KMS-11 (cell line): ENCODE data around the gene GCNT4.

ENCODE experiments used
- H2AFZ ChIP-seq: fragments of 200-600 bp; sonication (generic); 2 replicates; pipeline ENCODE4 v1.6.1; 2016; ENCODE audit warnings: antibody characterized with exemption, mixed run types, low read depth
- H3K27ac ChIP-seq: fragments of 200-600 bp; sonication (generic); 2 replicates; pipeline ENCODE4 v1.6.1; 2016; ENCODE audit warnings: mild to moderate bottlenecking, mixed run types
- H3K27me3 ChIP-seq: fragments of 200-600 bp; sonication (generic); 2 replicates; pipeline ENCODE4 v1.6.1; 2017; ENCODE audit warnings: mild to moderate bottlenecking, low read depth, mixed run types, moderate library complexity; ENCODE audit not compliant: insufficient read depth
- H3K36me3 ChIP-seq: fragments of 200-600 bp; sonication (generic); 2 replicates; pipeline ENCODE4 v1.6.1; 2017; ENCODE audit warnings: mild to moderate bottlenecking, mixed run types; ENCODE audit not compliant: insufficient read depth
- H3K4me1 ChIP-seq: fragments of 200-600 bp; sonication (generic); 2 replicates; pipeline ENCODE4 v1.6.1; 2016; ENCODE audit warnings: mild to moderate bottlenecking, low read depth, mixed run types; ENCODE audit not compliant: poor library complexity, severe bottlenecking
- H3K4me2 ChIP-seq: fragments of 200-600 bp; sonication (generic); 2 replicates; pipeline ENCODE4 v1.7.0; 2016; ENCODE audit warnings: mild to moderate bottlenecking, mixed run types
- H3K4me3 ChIP-seq: fragments of 200-600 bp; sonication (generic); IDR thresholded peaks from 2 replicates; pipeline ENCODE4 v1.6.1; 2017; ENCODE audit warnings: low read depth, low read length, mixed read lengths; ENCODE audit not compliant: insufficient read depth
- H3K79me2 ChIP-seq: fragments of 200-600 bp; sonication (generic); 2 replicates; pipeline ENCODE4 v1.6.1; 2016; ENCODE audit warnings: low read depth, mixed run types; ENCODE audit not compliant: insufficient read depth
- H3K9ac ChIP-seq: fragments of 200-600 bp; sonication (generic); 2 replicates; pipeline ENCODE4 v1.6.1; 2016; ENCODE audit warnings: mild to moderate bottlenecking, mixed run types
- H4K20me1 ChIP-seq: fragments of 200-600 bp; sonication (generic); 2 replicates; pipeline ENCODE4 v1.6.1; 2016; ENCODE audit warnings: mild to moderate bottlenecking, mixed run types; ENCODE audit not compliant: insufficient read depth
- CTCF ChIP-seq: fragments of 200-600 bp; sonication (generic); conservative IDR thresholded peaks from 2 replicates; pipeline ENCODE4 v1.6.1; 2017; ENCODE audit warnings: low read depth, mild to moderate bottlenecking, antibody characterized with exemption, low read length, moderate library complexity, mixed read lengths

Gene GCNT4

GRCh38 chr5:75049456-75050351, 2.7 kb downstream of the GCNT4 start:
- no peaks in the 10 kb centered on the region for H3K27me3 ChIP-seq
- no peak overlapping the region for H3K4me3 ChIP-seq
- H3K9ac ChIP-seq = peak overlapping the region; percentile 38; the same call in 1 of the 2 replicates
- H4K20me1 ChIP-seq = no peaks in the 10 kb centered on the region
- peaks cover 52% of the 10 kb centered on the region for H3K4me1 ChIP-seq
- H3K27ac ChIP-seq = peak overlapping the region; percentile 55; the same call in 1 of the 2 replicates
- H3K4me2 ChIP-seq = peak overlapping the region; percentile 91
- peak overlapping the region; percentile 83; the same call in 1 of the 2 replicates for H2AFZ ChIP-seq
- TF ChIP-seq CTCF = peak; percentile 88
- no peaks in the 10 kb centered on the region for H3K79me2 ChIP-seq
- no peaks in the 10 kb centered on the region for H3K36me3 ChIP-seq

GRCh38 chr5:75048457-75048953, 3.9 kb downstream of the GCNT4 start:
- Histone ChIP-seq H3K27ac (peak overlapping the region; percentile 55), H3K79me2 (no peaks in the 10 kb centered on the region), H3K4me3 (no peak overlapping the region), H2AFZ (peak overlapping the region; percentile 83), H3K9ac (peak overlapping the region; percentile 38; the same call in 1 of the 2 replicates), H3K27me3 (no peaks in the 10 kb centered on the region), H3K4me1 (peaks cover 52% of the 10 kb centered on the region), H3K36me3 (no peaks in the 10 kb centered on the region), H4K20me1 (no peaks in the 10 kb centered on the region), H3K4me2 (peak overlapping the region; percentile 91)
- no peak for TF ChIP-seq CTCF

- no peak overlapping the region for H3K9ac ChIP-seq
- H3K27ac ChIP-seq = no peak overlapping the region
- H3K36me3 ChIP-seq = no peaks in the 10 kb centered on the region
- H3K79me2 ChIP-seq = no peaks in the 10 kb centered on the region
- TF ChIP-seq CTCF = no peak
- peaks cover 52% of the 10 kb centered on the region for H3K4me1 ChIP-seq
- H3K4me2 ChIP-seq = peak overlapping the region; percentile 91; the same call in 1 of the 2 replicates
- H3K4me3 ChIP-seq = no peak overlapping the region
- H2AFZ ChIP-seq = no peak overlapping the region
- no peaks in the 10 kb centered on the region for H3K27me3 ChIP-seq
- H4K20me1 ChIP-seq = no peaks in the 10 kb centered on the region
Measured at GRCh38 chr5:75047356-75047755, 5.0 kb downstream of the GCNT4 start.

GRCh38 chr5:75046366-75047142, 5.8 kb downstream of the GCNT4 start:
- TF ChIP-seq CTCF = no peak
- H3K4me2 ChIP-seq = no peak overlapping the region

More at GRCh38 chr5:75046366-75047142, 5.8 kb downstream of the GCNT4 start:
- Histone ChIP-seq H3K27me3 (no peaks in the 10 kb centered on the region), H4K20me1 (no peaks in the 10 kb centered on the region), H3K27ac (no peak overlapping the region), H3K79me2 (no peaks in the 10 kb centered on the region), H2AFZ (no peak overlapping the region), H3K36me3 (no peaks in the 10 kb centered on the region), H3K4me1 (peaks cover 44% of the 10 kb centered on the region), H3K4me3 (no peak overlapping the region), H3K9ac (no peak overlapping the region)
